OCI-LY7 (cell line): ENCODE results near the gene PRTN3. TPM values are rescaled to one million over a fixed set of nuclear protein-coding genes. Genes with fewer than 3 reads are reported as not detected.

Experiments
- BruUV-seq: library from RNA; stranded (reverse); fragments of 400-500 nt; replicated peaks from 2 replicates; lab custom pipeline; 2021; lab: Mats Ljungman, UMichigan
- CTCF ChIA-PET: fragments of 300-600 bp; sonication (Branson Sonifier 250); formaldehyde crosslinking; loops from one replicate; lab custom pipeline; 2022; ENCODE audit warnings: antibody characterized with exemption; ENCODE audit not compliant: unreplicated experiment; lab: Charles Lee
- POLR2A ChIA-PET: fragments of 300-600 bp; sonication (Branson Sonifier 250); formaldehyde crosslinking; loops from one replicate; lab custom pipeline; 2022; ENCODE audit warnings: antibody characterized with exemption; lab: Charles Lee
- DNase-seq: peaks from one replicate; pipeline ENCODE4 v3.0.0-alpha.2; 2015; ENCODE audit warnings: low spot score
- H2AFZ ChIP-seq: fragments of 200-600 bp; sonication (generic), shearing (Covaris generic); 2 replicates; pipeline ENCODE4 v1.6.1; 2014; ENCODE audit warnings: mild to moderate bottlenecking, antibody characterized with exemption, low read length, moderate library complexity
- H3K27ac ChIP-seq: fragments of 200-600 bp; sonication (generic); 2 replicates; pipeline ENCODE4 v1.5.1; 2014; ENCODE audit warnings: mixed run types, low read depth, mild to moderate bottlenecking, moderate library complexity, low read length, inconsistent platforms; ENCODE audit not compliant: poor library complexity, severe bottlenecking
- H3K36me3 ChIP-seq: fragments of 200-600 bp; sonication (generic); 2 replicates; pipeline ENCODE4 v1.6.1; 2014; ENCODE audit warnings: mild to moderate bottlenecking, antibody characterized with exemption, low read length, moderate library complexity, mixed read lengths; ENCODE audit not compliant: insufficient read depth
- H3K4me1 ChIP-seq: fragments of 200-600 bp; sonication (generic); 2 replicates; pipeline ENCODE4 v1.5.1; 2014; ENCODE audit warnings: mild to moderate bottlenecking, low read length; ENCODE audit not compliant: insufficient read depth, poor library complexity, severe bottlenecking
- H3K4me2 ChIP-seq: fragments of 200-600 bp; sonication (generic); 2 replicates; pipeline ENCODE4 v1.6.1; 2014; ENCODE audit warnings: mild to moderate bottlenecking, low read length
- H3K4me3 ChIP-seq: fragments of 200-600 bp; sonication (generic); 2 replicates; pipeline ENCODE4 v1.5.1; 2014; ENCODE audit warnings: mild to moderate bottlenecking, low read depth, low read length; ENCODE audit not compliant: poor library complexity, severe bottlenecking
- H3K79me2 ChIP-seq: fragments of 200-600 bp; sonication (generic); 2 replicates; pipeline ENCODE4 v1.6.1; 2016; ENCODE audit warnings: low read depth, mild to moderate bottlenecking, low read length, moderate library complexity, mixed read lengths; ENCODE audit not compliant: insufficient read depth
- H3K9me2 ChIP-seq: fragments of 200-600 bp; sonication (generic); 2 replicates; pipeline ENCODE4 v1.6.1; 2016; ENCODE audit warnings: mild to moderate bottlenecking, low read length, mixed read lengths; ENCODE audit not compliant: insufficient read depth
- H3K9me3 ChIP-seq: fragments of 200-600 bp; sonication (generic); 2 replicates; pipeline ENCODE4 v1.6.1; 2014; ENCODE audit warnings: mild to moderate bottlenecking, mixed run types, low read length, mixed read lengths
- H4K20me1 ChIP-seq: fragments of 200-600 bp; sonication (generic); 2 replicates; pipeline ENCODE4 v1.6.1; 2014; ENCODE audit warnings: mild to moderate bottlenecking, antibody characterized with exemption, low read length, moderate library complexity, mixed read lengths; ENCODE audit not compliant: insufficient read depth
- EZH2phosphoT487 ChIP-seq: fragments of 200-600 bp; sonication (generic); IDR thresholded peaks from 2 replicates; pipeline ENCODE4 v1.6.1; 2018; ENCODE audit warnings: low read depth, borderline replicate concordance, mild to moderate bottlenecking, mixed run types, antibody characterized with exemption, low read length, moderate library complexity, mixed read lengths
- intact Hi-C: fragments of 100-400 bp; cut with micrococcal nuclease; formaldehyde crosslinking; loops from one replicate; pipeline ENCODE4 v1.10.0; 2022; ENCODE audit not compliant: unreplicated experiment
- total RNA-seq, 2 experiments: library from RNA; depleted of rRNA in 1 of 2; stranded (reverse); fragments of >200 nt in 1 of 2; shearing (Covaris generic) in 1 of 2; gene quantifications; 2 replicates each; pipeline ENCODE4 v1.2.3, GENCODE V29; 2014 to 2022
- TF ChIP-seq, protein P1 (sequence below): fragments of 200-600 bp; sonication (generic); conservative IDR thresholded peaks from 2 replicates; pipeline ENCODE4 v1.5.1; 2014; ENCODE audit warnings: mild to moderate bottlenecking, antibody characterized with exemption, low read length, moderate library complexity, mixed read lengths

PRTN3 gene
- total RNA-seq, 2 experiments from 2014 or later, result not detected

DNA sequence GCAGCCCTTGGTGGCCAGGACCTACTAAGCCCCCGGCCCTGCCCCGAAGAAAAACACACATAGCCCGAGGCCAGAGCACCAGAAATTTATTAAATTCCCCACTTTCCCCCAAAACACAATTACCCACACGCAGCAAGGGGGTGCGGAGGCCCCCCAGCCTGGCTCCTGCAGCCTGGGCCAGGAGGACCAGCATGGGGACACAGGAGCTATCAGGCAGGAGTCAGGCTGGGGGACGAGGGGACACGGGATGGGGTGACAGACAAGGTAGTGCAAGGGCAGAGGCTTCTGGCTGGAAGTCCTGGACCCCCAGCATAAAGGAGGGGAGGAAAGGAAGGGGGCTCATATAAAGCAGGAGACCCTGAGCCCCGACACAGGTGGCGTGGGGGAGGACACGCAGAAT lies 55.6 kb downstream of the PRTN3 start:
- H3K36me3 ChIP-seq, result peaks cover 13% of the 10 kb centered on the region; the same call in 1 of the 2 replicates
- H3K4me3 ChIP-seq, result no peak overlapping the region
- H3K27ac ChIP-seq, result no peak overlapping the region
- no peaks in the 10 kb centered on the region for H4K20me1 ChIP-seq
- no TSS peak for BruUV-seq
- H3K9me3 ChIP-seq, result no peaks in the 10 kb centered on the region
- no peak for DNase-seq
- intact Hi-C loops, result no loop called here
- TF ChIP-seq EZH2phosphoT487, result no peak
- TF ChIP-seq, protein P1, sequence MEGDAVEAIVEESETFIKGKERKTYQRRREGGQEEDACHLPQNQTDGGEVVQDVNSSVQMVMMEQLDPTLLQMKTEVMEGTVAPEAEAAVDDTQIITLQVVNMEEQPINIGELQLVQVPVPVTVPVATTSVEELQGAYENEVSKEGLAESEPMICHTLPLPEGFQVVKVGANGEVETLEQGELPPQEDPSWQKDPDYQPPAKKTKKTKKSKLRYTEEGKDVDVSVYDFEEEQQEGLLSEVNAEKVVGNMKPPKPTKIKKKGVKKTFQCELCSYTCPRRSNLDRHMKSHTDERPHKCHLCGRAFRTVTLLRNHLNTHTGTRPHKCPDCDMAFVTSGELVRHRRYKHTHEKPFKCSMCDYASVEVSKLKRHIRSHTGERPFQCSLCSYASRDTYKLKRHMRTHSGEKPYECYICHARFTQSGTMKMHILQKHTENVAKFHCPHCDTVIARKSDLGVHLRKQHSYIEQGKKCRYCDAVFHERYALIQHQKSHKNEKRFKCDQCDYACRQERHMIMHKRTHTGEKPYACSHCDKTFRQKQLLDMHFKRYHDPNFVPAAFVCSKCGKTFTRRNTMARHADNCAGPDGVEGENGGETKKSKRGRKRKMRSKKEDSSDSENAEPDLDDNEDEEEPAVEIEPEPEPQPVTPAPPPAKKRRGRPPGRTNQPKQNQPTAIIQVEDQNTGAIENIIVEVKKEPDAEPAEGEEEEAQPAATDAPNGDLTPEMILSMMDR, result no peak
- no peaks in the 10 kb centered on the region for H3K9me2 ChIP-seq
- H3K4me2 ChIP-seq, result no peak overlapping the region
- H3K4me1 ChIP-seq, result peaks cover 27% of the 10 kb centered on the region
- H3K79me2 ChIP-seq, result 0 out of 2 replicates have a peak, but pooled peaks cover 5% of the 10 kb centered on the region
- no peak overlapping the region for H2AFZ ChIP-seq
- ChIA-PET CTCF (no interaction called here), POLR2A (no interaction called here)

DNA sequence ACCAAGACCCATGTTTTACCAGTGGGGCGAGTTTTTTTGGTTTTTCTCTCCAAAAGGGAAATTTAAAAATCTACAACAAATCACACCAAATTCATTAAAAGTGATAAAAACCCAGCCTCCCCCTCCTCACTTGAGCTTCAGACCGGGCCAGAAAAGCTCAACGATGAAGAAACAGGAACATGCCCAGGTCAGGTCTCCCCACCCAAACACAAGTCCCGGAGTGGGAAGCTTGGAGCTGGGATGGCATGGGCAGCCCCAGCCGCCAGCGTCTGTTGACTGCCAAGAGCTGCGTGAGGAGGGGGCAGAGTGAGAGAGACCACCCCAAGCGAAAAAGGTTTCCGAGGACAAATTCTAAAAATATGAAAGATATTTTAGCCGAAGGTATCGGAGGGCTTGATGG lies 56.2 kb downstream of the PRTN3 start:
- Histone ChIP-seq H3K4me1 (peaks cover 25% of the 10 kb centered on the region), H3K9me2 (no peaks in the 10 kb centered on the region), H3K36me3 (peaks cover 17% of the 10 kb centered on the region; the same call in 1 of the 2 replicates), H3K4me3 (no peak overlapping the region), H3K27ac (no peak overlapping the region), H2AFZ (no peak overlapping the region), H3K4me2 (no peak overlapping the region), H3K9me3 (no peaks in the 10 kb centered on the region), H4K20me1 (no peaks in the 10 kb centered on the region), H3K79me2 (0 out of 2 replicates have a peak, but pooled peaks cover 5% of the 10 kb centered on the region)
- BruUV-seq, result no TSS peak
- ChIA-PET CTCF (no interaction called here), POLR2A (no interaction called here)
- DNase-seq, result no peak
- TF ChIP-seq, protein P1, result no peak
- TF ChIP-seq EZH2phosphoT487, result no peak
- intact Hi-C loops, result no loop called here

DNA sequence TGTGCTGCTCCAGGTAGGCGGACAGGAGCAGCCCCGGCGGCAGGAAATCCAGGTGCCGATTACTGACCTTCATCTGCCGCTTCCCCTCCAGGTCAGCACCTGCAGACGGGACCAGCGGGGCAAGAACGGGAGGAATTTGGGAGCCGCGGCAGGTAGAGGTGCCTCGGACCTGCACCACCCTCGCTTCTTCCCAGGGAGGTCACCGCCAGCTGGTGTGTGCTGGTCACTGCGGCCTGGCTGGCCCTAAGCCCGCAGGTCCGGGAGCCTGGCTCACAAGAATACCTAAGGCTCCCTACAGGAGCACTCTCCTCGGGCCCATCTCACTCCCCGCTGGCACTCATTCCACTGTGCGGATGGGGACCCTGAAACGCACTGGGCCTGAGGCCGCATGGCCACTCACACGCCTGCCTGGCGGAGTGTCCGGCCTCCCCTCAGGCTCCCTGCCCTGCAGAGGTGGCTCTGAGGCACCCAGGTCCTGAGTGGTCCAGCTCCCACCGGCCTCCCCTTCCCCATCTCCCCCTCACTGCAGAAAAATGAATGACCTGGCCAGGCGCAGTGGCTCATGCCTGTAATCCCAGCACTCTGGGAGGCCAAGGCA lies 56.7 kb downstream of the PRTN3 start:
- Histone ChIP-seq H3K27ac (no peak overlapping the region), H2AFZ (no peak overlapping the region), H3K36me3 (peaks cover 17% of the 10 kb centered on the region; the same call in 1 of the 2 replicates), H3K4me2 (no peak overlapping the region), H3K9me3 (no peaks in the 10 kb centered on the region), H3K4me3 (no peak overlapping the region), H3K9me2 (no peaks in the 10 kb centered on the region), H3K79me2 (no peaks in the 10 kb centered on the region), H4K20me1 (no peaks in the 10 kb centered on the region), H3K4me1 (peaks cover 22% of the 10 kb centered on the region)
- CTCF ChIA-PET, result no interaction called here
- TF ChIP-seq EZH2phosphoT487, result no peak
- TF ChIP-seq, protein P1, result no peak
- intact Hi-C loops, result no loop called here
- POLR2A ChIA-PET, result no interaction called here
- DNase-seq, result no peak
- BruUV-seq, result no TSS peak
